HEK293T (cell line): ENCODE measurements around the gene GPR157.

Source experiments
- CTCF ChIA-PET: fragments of 350-600 bp; formaldehyde crosslinking; extraction: SDS; loops from one replicate; lab custom pipeline; 2021; ENCODE audit warnings: antibody characterized with exemption, inconsistent platforms; lab: Yijun Ruan, JAX
- POLR2A ChIA-PET: fragments of 350-600 bp; formaldehyde crosslinking; extraction: SDS; loops from one replicate; lab custom pipeline; 2020; ENCODE audit warnings: antibody characterized with exemption, inconsistent platforms; lab: Yijun Ruan, JAX
- DNase-seq: peaks from one replicate; pipeline ENCODE4 v3.0.0; 2012; ENCODE audit warnings: mixed read lengths; ENCODE audit errors: extremely low spot score
- ARNT ChIP-seq: fragments of 450-650 bp; IDR thresholded peaks from 2 replicates; pipeline ENCODE4 v1.6.1; 2017; ENCODE audit warnings: mild to moderate bottlenecking
- BHLHE40 ChIP-seq: fragments of 450-650 bp; IDR thresholded peaks from 2 replicates; pipeline ENCODE4 v1.6.1; 2016; ENCODE audit warnings: mild to moderate bottlenecking, moderate library complexity, borderline replicate concordance
- CTBP1 ChIP-seq: fragments of 450-650 bp; IDR thresholded peaks from 2 replicates; pipeline ENCODE4 v1.6.1; 2016; ENCODE audit warnings: borderline replicate concordance
- ELF4 ChIP-seq: fragments of 450-650 bp; IDR thresholded peaks from 2 replicates; pipeline ENCODE4 v1.6.1; 2017; ENCODE audit warnings: antibody characterized with exemption
- FOXA1 ChIP-seq: fragments of 450-650 bp; IDR thresholded peaks from 2 replicates; pipeline ENCODE4 v1.6.1; 2016; ENCODE audit warnings: mild to moderate bottlenecking
- FOXK2 ChIP-seq: fragments of 450-650 bp; IDR thresholded peaks from 2 replicates; pipeline ENCODE4 v1.6.1; 2016; ENCODE audit warnings: mild to moderate bottlenecking
- FOXM1 ChIP-seq: fragments of 450-650 bp; IDR thresholded peaks from 2 replicates; pipeline ENCODE4 v1.6.1; 2017; ENCODE audit warnings: mild to moderate bottlenecking, borderline replicate concordance
- HDGF ChIP-seq: fragments of 450-650 bp; IDR thresholded peaks from 2 replicates; pipeline ENCODE4 v1.6.1; 2017; ENCODE audit warnings: antibody characterized with exemption, borderline replicate concordance
- L3MBTL2 ChIP-seq: fragments of 450-650 bp; conservative IDR thresholded peaks from 2 replicates; pipeline ENCODE4 v1.6.1; 2016; ENCODE audit warnings: mild to moderate bottlenecking
- LEF1 ChIP-seq: fragments of 450-650 bp; IDR thresholded peaks from 2 replicates; pipeline ENCODE4 v1.6.1; 2017; ENCODE audit warnings: mild to moderate bottlenecking, borderline replicate concordance
- NFRKB ChIP-seq: fragments of 450-650 bp; IDR thresholded peaks from 2 replicates; pipeline ENCODE4 v1.6.1; 2016; ENCODE audit warnings: mild to moderate bottlenecking, moderate library complexity
- SP1 ChIP-seq: fragments of 450-650 bp; IDR thresholded peaks from 2 replicates; pipeline ENCODE4 v1.6.1; 2017
- SUZ12 ChIP-seq: fragments of 450-650 bp; IDR thresholded peaks from 2 replicates; pipeline ENCODE4 v1.6.1; 2016; ENCODE audit warnings: mild to moderate bottlenecking
- TARDBP ChIP-seq: fragments of 450-650 bp; IDR thresholded peaks from 2 replicates; pipeline ENCODE4 v1.6.1; 2016
- ZNF384 ChIP-seq: fragments of 450-650 bp; IDR thresholded peaks from 2 replicates; pipeline ENCODE4 v1.6.1; 2016
- TF ChIP-seq, protein P1 (sequence below): fragments of 450-650 bp; IDR thresholded peaks from 2 replicates; pipeline ENCODE4 v1.6.1; 2016

Gene GPR157

DNA sequence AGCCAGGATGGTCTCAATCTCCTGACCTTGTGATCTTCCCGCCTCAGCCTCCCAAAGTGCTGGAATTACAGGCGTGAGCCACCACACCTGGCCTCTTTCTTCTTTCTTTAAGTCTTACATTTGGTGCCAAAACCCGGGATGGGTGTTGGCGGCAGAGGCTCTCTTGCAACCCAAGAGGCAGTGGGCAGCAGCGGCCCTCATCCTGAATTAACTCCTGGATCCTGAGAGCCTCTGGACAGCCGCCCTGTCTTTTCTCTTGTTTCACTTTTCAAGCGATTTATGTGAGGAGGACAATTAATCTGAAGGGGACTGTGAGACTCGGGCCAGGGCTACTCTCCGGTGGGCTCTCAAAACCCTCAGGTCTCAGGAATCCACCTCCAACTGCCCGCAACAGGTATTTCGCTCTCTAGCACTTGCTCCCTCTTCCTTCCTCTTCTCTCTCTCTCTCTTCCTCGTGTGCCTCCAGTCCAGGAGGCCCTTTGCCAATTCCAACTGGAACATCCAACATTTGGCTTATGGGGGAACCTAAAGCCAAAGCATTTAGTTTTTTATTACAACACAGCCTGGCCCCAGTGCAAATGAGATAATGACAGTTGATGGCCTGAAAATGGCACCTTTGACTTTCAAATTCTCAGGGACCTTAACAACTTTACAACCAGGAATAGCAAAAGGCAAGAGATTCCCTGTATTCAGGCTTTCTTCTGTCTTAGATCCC lies 41.3 kb downstream of the GPR157 start:
- DNase-seq, result no peak
- CTCF ChIA-PET, result no interaction called here
- no peak for TF ChIP-seq BHLHE40
- TF ChIP-seq FOXA1, result no peak
- TF ChIP-seq FOXK2, result no peak
- TF ChIP-seq TARDBP, result no peak
- no peak for TF ChIP-seq ARNT
- no peak for TF ChIP-seq NFRKB
- no peak for TF ChIP-seq SUZ12
- no peak for TF ChIP-seq L3MBTL2
- no peak for TF ChIP-seq LEF1
- TF ChIP-seq, protein P1, sequence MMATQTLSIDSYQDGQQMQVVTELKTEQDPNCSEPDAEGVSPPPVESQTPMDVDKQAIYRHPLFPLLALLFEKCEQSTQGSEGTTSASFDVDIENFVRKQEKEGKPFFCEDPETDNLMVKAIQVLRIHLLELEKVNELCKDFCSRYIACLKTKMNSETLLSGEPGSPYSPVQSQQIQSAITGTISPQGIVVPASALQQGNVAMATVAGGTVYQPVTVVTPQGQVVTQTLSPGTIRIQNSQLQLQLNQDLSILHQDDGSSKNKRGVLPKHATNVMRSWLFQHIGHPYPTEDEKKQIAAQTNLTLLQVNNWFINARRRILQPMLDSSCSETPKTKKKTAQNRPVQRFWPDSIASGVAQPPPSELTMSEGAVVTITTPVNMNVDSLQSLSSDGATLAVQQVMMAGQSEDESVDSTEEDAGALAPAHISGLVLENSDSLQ, result no peak
- TF ChIP-seq HDGF, result no peak
- no peak for TF ChIP-seq CTBP1
- no peak for TF ChIP-seq ELF4
- POLR2A ChIA-PET, result no interaction called here

DNA sequence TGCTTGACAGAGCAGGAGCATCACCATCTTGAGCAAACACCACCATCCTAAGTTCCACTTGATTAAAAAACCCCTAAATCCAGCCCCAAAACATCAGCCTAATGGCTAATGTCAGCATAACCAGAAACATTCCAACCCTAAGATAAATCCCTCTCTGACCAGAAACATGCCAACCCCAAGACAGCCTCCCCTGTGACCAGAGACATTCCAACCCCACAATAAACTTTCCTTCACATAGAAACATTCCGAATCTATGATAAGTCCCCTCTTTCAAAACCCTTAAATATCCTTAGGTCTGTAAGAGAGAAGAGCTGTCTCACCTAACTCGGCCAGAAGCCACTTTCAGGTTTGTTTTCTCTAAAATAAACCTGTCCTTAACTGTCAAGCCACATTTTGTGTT lies 42.1 kb downstream of the GPR157 start:
- TF ChIP-seq CTBP1, result no peak
- TF ChIP-seq L3MBTL2, result no peak
- ChIA-PET CTCF (no interaction called here), POLR2A (no interaction called here)
- DNase-seq, result no peak

DNA sequence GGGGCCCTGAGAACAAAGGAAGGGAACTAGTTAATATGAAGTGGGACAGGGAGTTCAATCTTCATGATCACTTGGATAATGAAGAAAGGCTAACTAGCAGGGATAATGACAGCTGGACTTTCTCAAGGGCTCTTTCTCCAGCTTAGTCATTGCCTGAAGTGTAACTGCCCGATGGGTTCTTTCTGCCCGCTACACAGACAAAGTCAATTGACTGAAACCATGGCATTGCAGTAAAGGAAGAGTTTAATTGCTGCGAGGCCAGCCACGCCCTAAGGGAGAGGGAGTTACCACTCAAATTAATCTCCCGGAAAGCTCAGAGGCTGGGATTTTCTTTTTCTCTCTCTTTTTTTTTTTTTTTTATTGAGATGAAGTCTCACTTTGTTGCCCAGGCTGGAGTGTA lies 42.9 kb downstream of the GPR157 start:
- TF ChIP-seq SUZ12 (no peak), LEF1 (no peak), SP1 (no peak), CTBP1 (no peak)
- CTCF ChIA-PET, result no interaction called here
- POLR2A ChIA-PET, result no interaction called here
- DNase-seq, result no peak

DNA sequence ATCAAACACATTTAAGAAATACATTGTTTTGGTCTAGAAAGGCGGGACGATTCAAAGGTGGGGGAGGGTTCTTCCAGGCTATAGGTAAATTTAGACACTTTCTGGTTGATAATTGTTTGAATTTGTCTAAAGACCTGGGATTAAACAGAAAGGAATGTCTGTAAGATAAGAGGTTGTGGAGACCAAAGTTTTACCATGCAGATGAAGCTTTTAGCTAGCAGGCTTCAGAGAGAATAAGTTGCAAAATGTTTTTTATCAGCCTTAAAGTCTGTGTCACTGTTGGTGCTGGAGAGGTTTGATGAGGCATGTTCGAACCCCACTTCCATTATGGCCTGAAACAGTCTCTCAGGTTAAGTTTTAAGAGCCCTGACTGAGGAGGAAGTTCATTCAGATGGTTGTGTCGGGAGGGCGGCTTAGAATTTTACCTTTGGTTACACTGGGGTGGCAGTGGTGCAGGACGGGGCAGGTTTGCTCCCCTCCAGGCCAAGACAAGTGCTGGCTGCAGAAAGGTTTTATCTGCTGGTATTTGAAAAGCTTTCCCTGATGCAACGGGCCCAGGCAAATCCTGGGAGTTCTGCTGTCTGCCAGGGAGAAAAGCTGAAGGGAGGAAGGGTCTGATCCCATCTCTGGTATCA lies 43.5 kb downstream of the GPR157 start:
- ChIA-PET CTCF (no interaction called here), POLR2A (no interaction called here)
- DNase-seq, result no peak
- TF ChIP-seq L3MBTL2 (no peak), TARDBP (no peak), HDGF (no peak), NFRKB (no peak)

DNA sequence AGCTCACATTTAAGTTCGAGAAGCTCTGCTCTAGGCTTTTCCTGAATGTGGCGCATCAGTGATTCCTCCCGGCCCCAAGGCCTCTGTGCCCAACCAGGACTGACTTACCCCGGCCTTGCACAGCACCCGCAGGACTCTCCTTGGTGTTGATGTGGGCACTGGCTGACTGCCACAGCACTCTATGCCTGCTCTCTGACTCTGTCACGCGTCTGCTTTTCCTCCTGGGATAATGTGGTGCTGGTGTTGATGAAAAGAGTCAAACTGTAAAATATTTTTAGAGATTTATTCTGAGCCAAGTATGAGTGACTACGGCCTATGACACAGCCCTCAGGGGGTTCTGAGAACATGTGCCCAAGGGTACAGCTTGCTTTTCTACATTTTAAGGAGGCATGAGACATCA lies 44.0 kb downstream of the GPR157 start:
- DNase-seq, result no peak
- CTCF ChIA-PET, result no interaction called here
- POLR2A ChIA-PET, result no interaction called here
- TF ChIP-seq L3MBTL2 (no peak), TARDBP (no peak), SP1 (no peak), ZNF384 (no peak), BHLHE40 (no peak), FOXM1 (no peak)

DNA sequence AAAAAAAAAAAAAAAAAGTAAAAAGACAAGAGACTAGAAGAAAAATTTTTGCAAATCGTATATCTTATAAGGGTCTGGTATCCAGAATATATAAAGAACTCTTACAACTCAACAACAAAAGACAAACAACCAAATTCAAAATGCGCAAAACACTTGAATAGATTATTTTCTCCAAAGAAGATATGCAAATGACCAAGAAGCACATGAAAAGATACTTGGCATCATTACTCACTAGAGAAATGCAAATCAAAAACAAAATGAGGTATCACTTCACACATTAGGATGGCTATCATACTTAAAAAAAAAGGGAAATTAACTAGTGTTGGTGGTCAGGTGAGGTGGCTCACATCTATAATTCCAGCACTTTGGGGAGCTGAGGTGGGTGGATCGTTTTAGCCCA lies 47.4 kb downstream of the GPR157 start:
- no peak for DNase-seq
- CTCF ChIA-PET, result no interaction called here
- TF ChIP-seq BHLHE40 (no peak), NFRKB (no peak), TARDBP (no peak), SUZ12 (no peak), SP1 (no peak), FOXK2 (no peak), LEF1 (no peak), HDGF (no peak), ELF4 (no peak), ARNT (no peak), FOXA1 (no peak), L3MBTL2 (no peak), FOXM1 (no peak), ZNF384 (no peak), CTBP1 (no peak)
- TF ChIP-seq, protein P1, result no peak
- POLR2A ChIA-PET, result interaction anchor here (1.0 kb wide), 1 partner anchor 20 kb away, joined by 5 read pairs; no protein-coding TSS in a partner anchor

- CTCF ChIA-PET, result no interaction called here
- no peak for DNase-seq
- POLR2A ChIA-PET, result interaction anchor here (1.0 kb wide), 1 partner anchor 19 kb away, joined by 5 read pairs; no protein-coding TSS in a partner anchor
- TF ChIP-seq, protein P1, result no peak
- no peak for TF ChIP-seq SP1
- TF ChIP-seq ZNF384, result no peak
- no peak for TF ChIP-seq LEF1
- TF ChIP-seq FOXM1, result no peak
- TF ChIP-seq NFRKB, result no peak
- TF ChIP-seq FOXA1, result no peak
Measured at GRCh38 chr1:9080705-9081291, 48.1 kb downstream of the GPR157 start.
